Vagina (tissue), 2 donors: ENCODE measurements around the gene TUBGCP3. TPM values are rescaled to one million over a fixed set of nuclear protein-coding genes. Genes with fewer than 3 reads are reported as not detected.

Experiments
- DNase-seq, 2 donors: peaks; one replicate each; pipeline ENCODE4 v3.0.0-alpha.2; 2017; ENCODE audit errors: extremely low spot score in 2 of 2
- H3K27ac ChIP-seq: fragments of 200-600 bp; sonication (generic); one replicate; pipeline ENCODE4 v1.5.1; 2019
- H3K27me3 ChIP-seq: fragments of 200-600 bp; sonication (generic); one replicate; pipeline ENCODE4 v1.5.1; 2019
- H3K36me3 ChIP-seq, 2 donors: fragments of 200-600 bp; sonication (generic); one replicate each; pipeline ENCODE4 v1.5.1; 2017 to 2019
- H3K4me1 ChIP-seq: fragments of 200-600 bp; sonication (generic); one replicate; pipeline ENCODE4 v1.5.1; 2019
- H3K4me3 ChIP-seq, 2 donors: fragments of 200-600 bp; sonication (generic); 1 replicate in 1 of 2; 2 replicates in 1 of 2; pipeline ENCODE4 v1.5.1; 2016 to 2019
- H3K9me3 ChIP-seq: fragments of 200-600 bp; sonication (generic); one replicate; pipeline ENCODE4 v1.5.1; 2019
- CTCF ChIP-seq, 3 experiments: fragments of 450-650 bp in 2 of 3; fragments of 200-600 bp in 1 of 3; sonication (generic) in 1 of 3; IDR thresholded peaks; one replicate each; pipeline ENCODE4 v1.5.1; 2017 to 2019; ENCODE audit warnings: antibody characterized with exemption in 3 of 3, mild to moderate bottlenecking in 2 of 3, moderate library complexity in 2 of 3
- POLR2A ChIP-seq, 2 donors: fragments of 450-650 bp; IDR thresholded peaks; one replicate each; pipeline ENCODE4 v1.6.1; 2017; ENCODE audit warnings: antibody characterized with exemption in 2 of 2, mild to moderate bottlenecking in 2 of 2, moderate library complexity in 2 of 2
- POLR2AphosphoS5 ChIP-seq, 2 donors: sonication (generic); formaldehyde crosslinking; IDR thresholded peaks; one replicate each; pipeline ENCODE4 v1.9.0; 2017; ENCODE audit warnings: antibody characterized with exemption in 2 of 2, mild to moderate bottlenecking in 2 of 2, low read depth in 1 of 2; ENCODE audit not compliant: insufficient read depth in 1 of 2
- intact Hi-C: fragments of 100-400 bp; cut with DNase I; formaldehyde crosslinking; loops from one replicate; pipeline ENCODE4 v1.15.1; 2023
- total RNA-seq: library from RNA; depleted of rRNA; stranded (reverse); fragments of >200 nt; gene quantifications from one replicate; pipeline ENCODE4 v1.2.3, GENCODE V29; 2016

Gene TUBGCP3
- total RNA-seq, 1 donor from 2014 or later, result 23.3 TPM

GRCh38 chr13:112519517-112520060 lies 68.4 kb downstream of the TUBGCP3 start:
- no peak overlapping the region for H3K4me3 ChIP-seq
- peaks cover 0 to 56% of the 10 kb centered on the region in 2 donors for H3K36me3 ChIP-seq

GRCh38 chr13:112516218-112516617 lies 71.7 kb downstream of the TUBGCP3 start:
- H3K9me3 ChIP-seq, result no peaks in the 10 kb centered on the region
- H3K4me1 ChIP-seq, result no peaks in the 10 kb centered on the region
- peaks cover 0 to 41% of the 10 kb centered on the region in 2 donors for H3K36me3 ChIP-seq
- H3K4me3 ChIP-seq, result no peak overlapping the region
- TF ChIP-seq CTCF (IDR thresholded peaks at IDR 0.05), result no peak
- TF ChIP-seq POLR2AphosphoS5 (IDR thresholded peaks at IDR 0.05; ENCODE audit: insufficient read depth in 1 of 2, low read depth in 1 of 2), result no peak
- no peak for TF ChIP-seq POLR2A (IDR thresholded peaks at IDR 0.05)
- H3K27me3 ChIP-seq, result no peaks in the 10 kb centered on the region
- no peak overlapping the region for H3K27ac ChIP-seq
- intact Hi-C loops, result no loop called here
- no peak for DNase-seq

More at GRCh38 chr13:112519517-112520060, 68.4 kb downstream of the TUBGCP3 start:
- Histone ChIP-seq H3K4me1 (no peaks in the 10 kb centered on the region), H3K27ac (no peak overlapping the region), H3K9me3 (no peaks in the 10 kb centered on the region), H3K27me3 (no peaks in the 10 kb centered on the region)
- DNase-seq, result no peak
- intact Hi-C loops, result no loop called here
- no peak for TF ChIP-seq POLR2A (IDR thresholded peaks at IDR 0.05)
- no peak for TF ChIP-seq POLR2AphosphoS5 (IDR thresholded peaks at IDR 0.05; ENCODE audit: insufficient read depth in 1 of 2, low read depth in 1 of 2)
- no peak for TF ChIP-seq CTCF (IDR thresholded peaks at IDR 0.05)

- Histone ChIP-seq H3K27me3 (no peaks in the 10 kb centered on the region), H3K36me3 (peaks cover 0 to 25% of the 10 kb centered on the region in 2 donors), H3K4me3 (no peak overlapping the region), H3K27ac (no peak overlapping the region), H3K9me3 (no peaks in the 10 kb centered on the region), H3K4me1 (no peaks in the 10 kb centered on the region)
- DNase-seq, result no peak
- intact Hi-C loops, result no loop called here
- TF ChIP-seq POLR2AphosphoS5 (IDR thresholded peaks at IDR 0.05; ENCODE audit: insufficient read depth in 1 of 2, low read depth in 1 of 2) (no peak), POLR2A (IDR thresholded peaks at IDR 0.05) (no peak), CTCF (IDR thresholded peaks at IDR 0.05) (no peak)
These were observed 74.2 kb downstream of the TUBGCP3 start for GRCh38 chr13:112513761-112514160.

GRCh38 chr13:112510987-112511685 lies 76.8 kb downstream of the TUBGCP3 start:
- TF ChIP-seq POLR2A (IDR thresholded peaks at IDR 0.05), result no peak
- no peak for TF ChIP-seq CTCF (IDR thresholded peaks at IDR 0.05)
- no peak for TF ChIP-seq POLR2AphosphoS5 (IDR thresholded peaks at IDR 0.05; ENCODE audit: insufficient read depth in 1 of 2, low read depth in 1 of 2)
- Histone ChIP-seq H3K4me1 (no peaks in the 10 kb centered on the region), H3K4me3 (no peak overlapping the region), H3K9me3 (no peaks in the 10 kb centered on the region), H3K27ac (no peak overlapping the region), H3K36me3 (peaks cover 0 to 9% of the 10 kb centered on the region in 2 donors), H3K27me3 (no peaks in the 10 kb centered on the region)
- intact Hi-C loops, result no loop called here
- DNase-seq, result no peak
